HG02571 (cell line): ENCODE data around the gene TRIP13.

Experiments used
- ATAC-seq: cut with Tn5 transposase; IDR thresholded peaks from one replicate; pipeline ENCODE4 v1.9.1; 2021; ENCODE audit warnings: mild to moderate bottlenecking, moderate library complexity; ENCODE audit not compliant: unreplicated experiment

The TRIP13 gene

DNA sequence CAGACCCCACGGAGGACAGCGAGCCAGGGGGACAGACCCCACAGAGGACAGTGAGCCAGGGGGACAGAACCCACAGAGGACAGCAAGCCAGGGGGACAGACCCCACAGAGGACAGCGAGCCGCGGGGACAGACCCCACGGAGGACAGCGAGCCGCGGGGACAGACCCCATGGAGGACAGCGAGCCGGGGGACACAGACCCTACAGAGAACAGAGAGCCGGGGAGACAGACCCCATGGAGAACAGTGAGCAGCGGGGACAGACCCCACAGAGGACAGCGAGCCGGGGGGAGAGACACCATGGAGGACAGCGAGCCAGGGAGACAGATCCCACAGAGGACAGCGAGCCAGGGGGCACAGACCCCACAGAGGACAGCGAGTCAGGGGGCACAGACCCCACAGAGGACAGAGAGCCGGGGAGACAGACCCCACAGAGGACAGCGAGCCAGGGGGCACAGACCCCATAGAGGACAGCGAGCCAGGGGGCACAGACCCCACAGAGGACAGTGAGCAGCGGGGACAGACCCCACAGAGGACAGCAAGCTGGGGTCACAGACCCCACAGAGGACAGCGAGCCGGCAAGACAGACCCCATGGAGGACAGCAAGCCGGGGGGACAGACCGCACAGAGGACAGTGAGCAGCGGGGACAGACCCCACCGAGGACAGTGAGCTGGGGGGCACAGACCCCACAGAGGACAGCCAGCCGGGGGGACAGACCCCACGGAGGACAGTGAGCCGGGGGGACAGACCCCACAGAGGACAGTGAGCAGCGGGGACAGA, 37.5 kb upstream of the TRIP13 start:
- no peak for ATAC-seq

DNA sequence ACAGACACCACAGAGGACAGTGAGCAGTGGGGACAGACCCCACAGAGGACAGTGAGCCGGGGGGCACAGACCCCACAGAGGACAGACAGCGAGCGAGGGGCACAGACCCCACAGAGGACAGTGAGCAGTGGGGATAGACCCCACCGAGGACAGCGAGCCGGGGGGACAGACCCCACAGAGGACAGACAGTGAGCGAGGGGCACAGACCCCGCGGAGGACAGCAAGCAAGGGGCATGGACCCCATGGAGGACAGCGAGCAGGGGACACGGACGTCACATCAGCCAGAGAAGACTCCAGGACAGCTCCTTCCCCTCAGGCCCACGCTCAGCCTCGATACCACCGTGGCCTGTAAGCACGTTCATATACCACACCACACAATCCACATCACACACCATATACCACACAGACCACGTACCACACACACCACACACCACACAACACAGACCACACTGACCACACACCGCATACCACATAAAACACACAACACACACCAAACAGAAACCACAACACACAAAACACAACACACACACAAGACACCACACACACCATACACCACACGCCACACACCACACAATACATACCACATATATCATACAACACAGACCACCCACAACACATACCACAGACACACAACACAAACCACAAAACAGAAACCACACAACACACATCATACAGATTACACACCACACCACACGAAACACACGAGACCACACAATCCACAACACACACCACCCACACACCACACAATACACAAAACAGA, 36.7 kb upstream of the TRIP13 start:
- no peak for ATAC-seq

DNA sequence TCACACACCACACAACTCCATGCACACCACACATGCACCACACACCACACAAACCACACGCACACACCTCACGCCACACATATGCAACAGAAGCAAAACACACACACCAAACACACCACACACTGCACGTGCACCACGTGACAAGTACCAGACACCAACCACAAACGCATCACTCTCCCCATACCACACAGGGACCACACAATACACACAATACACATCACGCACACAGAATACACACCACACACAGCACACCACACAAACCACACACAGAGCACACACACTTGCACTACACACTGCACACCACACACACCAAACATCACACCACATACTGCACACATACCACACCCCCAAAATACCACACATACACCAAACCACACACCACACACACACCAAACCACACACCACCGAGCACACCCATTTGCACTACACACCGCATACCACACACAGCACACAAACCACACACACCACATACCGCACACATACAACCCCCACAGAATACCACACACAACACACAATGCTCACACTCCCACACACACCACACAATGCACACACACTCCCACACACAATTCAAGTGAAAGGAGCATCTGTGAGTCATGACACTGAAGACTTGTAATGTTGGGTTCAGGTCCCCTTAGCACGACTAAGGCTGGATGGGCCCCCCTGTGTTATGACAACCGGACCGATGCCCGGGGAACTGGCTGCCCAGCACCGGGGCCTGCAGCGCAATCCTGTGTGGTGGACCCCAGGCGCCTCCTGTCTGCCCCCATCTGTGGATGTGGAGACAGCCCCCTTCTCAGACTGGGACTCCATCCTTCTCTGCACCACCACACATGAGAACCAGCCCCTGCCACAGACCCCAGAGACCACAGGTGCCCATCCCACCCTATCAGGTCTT, 35.9 kb upstream of the TRIP13 start:
- ATAC-seq: no peak

DNA sequence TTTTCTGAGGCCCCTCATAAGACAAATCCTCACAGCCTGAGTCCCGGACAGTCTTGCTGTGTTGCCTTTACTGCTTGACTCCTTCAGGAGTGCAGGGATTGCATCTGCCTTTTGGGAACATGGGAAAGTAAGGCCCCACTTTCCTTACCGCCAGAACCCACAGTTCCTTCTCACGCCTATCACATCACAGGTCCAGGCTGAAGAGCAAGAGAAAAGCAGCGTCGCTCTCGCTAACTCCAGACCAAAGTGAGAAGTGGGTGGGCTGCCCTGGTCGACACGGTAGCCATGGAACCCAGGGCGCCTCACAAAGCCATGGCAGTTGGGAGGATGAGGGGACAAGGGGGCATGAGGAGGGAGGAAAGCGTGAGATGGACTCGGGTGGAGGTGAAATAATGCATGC, 34.0 kb upstream of the TRIP13 start:
- no peak for ATAC-seq

DNA sequence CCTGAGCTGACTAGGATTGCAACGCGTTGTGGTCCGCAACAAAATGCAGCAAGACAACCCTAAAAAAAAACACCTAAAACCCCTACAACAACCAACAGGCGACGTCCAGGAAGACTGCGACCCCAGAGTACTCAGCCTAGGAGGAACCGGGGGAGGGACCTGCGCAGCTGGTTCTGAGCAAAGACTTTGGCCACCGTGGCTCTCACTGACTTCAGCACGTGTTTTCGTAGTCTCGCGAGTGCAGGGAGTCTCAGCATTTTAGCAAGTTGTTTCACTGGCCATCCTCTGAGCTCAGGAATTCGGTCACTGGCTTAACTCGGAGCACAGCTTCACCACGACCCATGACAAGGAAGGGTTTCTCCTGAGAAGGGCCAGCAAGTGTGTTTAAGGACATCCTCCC, 33.3 kb upstream of the TRIP13 start:
- ATAC-seq: no peak

GRCh38 chr5:859798-860296, 32.8 kb upstream of the TRIP13 start:
- ATAC-seq: no peak

- no peak for ATAC-seq
Measured at GRCh38 chr5:860506-861150, 32.1 kb upstream of the TRIP13 start.

- ATAC-seq: no peak
Measured at GRCh38 chr5:861442-862366, 31.0 kb upstream of the TRIP13 start.

DNA sequence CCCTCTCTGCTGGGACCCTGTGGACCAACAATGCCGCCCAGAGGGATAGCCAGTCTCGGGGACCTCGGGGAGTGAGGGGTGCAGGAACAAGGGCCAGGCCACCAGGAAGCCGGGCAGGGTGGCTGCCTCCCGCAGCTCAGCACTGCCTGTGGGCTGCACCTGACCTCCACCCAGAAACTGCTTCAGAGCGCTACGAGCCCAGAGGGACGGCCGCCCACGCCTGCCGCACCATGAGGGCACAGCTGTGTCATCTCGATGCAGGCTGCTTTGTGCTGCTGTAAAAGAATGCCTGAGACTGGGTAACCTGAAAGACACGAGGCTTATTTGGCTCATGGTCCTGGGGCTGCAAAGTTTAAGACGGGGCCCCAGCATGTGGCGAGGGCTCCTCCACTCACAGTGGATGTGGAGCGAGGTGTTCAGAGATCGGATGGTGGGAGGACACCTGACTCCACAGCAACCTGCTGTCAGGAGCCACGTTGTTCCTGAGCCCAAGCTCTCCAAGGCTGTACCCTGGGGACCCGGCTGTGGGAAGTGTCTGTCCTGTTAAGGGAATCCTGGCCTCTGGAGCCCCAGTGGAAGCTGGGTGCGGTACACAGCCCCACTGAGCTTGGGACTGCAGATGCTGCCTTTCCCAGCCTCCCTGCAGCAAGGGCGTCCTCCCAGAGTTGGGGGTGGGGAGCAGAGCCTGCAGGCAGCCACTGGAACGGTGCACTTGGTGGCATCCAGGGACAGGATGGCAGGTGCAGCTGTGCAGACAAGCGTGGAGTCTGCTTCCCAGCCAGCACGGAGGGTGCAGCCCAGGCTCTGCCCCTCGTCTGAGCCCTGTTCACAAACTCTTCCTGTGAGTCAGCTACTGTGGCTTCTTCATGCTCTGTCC, 30.1 kb upstream of the TRIP13 start:
- no peak for ATAC-seq

GRCh38 chr5:863244-863805, 29.4 kb upstream of the TRIP13 start:
- ATAC-seq: no peak

DNA sequence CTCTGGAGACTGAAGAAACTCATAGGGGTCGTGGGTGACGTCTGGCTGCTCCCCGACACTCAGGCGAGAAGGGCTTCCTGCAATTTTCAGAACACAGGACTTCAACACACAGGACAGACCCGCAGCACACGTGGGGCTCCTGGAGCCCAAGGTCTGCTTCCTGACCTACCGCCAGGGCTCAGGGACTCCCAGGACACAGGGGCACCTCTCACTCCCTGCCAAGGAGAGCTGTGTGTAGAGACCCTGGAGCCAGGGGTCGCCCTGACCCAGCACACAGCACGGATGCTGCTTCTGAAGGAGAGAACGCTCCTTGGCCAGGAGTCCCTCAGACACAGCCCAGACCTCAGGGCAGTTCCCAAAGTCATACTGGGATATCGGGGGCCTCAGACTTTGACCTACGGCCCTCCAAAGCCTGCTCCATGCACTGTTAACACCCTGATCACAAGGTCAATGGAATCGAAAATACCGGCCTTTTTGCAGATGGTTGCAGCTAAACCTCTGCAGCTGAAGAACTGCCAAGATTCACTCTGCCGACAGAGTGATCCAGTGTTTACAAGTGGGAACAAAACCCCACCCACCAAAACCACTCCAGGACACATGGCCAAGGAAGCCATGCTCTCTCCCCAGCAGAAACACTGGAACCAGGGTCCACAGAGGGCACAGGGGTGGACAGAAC, 28.1 kb upstream of the TRIP13 start:
- no peak for ATAC-seq

- ATAC-seq: no peak
Measured at GRCh38 chr5:865168-865521, 27.5 kb upstream of the TRIP13 start.

GRCh38 chr5:865771-866170, 26.9 kb upstream of the TRIP13 start:
- ATAC-seq: no peak

DNA sequence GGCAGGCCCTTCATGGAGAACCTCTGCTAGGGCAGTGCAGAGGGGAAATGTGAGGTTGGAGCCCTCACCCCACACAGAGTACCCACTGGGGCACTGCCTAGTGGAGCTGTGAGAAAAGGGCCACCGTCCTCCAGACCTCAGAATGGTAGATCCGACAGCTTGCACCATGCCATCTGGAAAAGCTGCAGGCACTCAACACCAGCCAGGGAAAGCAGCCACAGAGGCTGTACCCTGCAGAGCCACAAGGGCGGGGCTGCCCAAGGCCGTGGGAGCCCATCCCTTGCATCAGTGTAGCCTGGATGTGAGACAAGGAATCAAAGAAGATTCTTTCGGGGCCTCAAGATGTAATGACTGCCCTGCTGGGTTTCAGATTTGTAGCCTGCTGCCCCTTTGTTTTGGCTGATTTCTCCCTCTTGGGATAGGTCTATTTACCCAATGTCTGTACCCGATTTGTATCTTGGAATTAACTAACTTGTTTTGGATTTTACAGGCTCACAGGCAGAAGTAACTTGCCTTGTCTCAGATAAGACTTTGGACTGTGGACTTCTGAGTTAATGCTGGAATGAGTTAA, 25.3 kb upstream of the TRIP13 start:
- no peak for ATAC-seq

DNA sequence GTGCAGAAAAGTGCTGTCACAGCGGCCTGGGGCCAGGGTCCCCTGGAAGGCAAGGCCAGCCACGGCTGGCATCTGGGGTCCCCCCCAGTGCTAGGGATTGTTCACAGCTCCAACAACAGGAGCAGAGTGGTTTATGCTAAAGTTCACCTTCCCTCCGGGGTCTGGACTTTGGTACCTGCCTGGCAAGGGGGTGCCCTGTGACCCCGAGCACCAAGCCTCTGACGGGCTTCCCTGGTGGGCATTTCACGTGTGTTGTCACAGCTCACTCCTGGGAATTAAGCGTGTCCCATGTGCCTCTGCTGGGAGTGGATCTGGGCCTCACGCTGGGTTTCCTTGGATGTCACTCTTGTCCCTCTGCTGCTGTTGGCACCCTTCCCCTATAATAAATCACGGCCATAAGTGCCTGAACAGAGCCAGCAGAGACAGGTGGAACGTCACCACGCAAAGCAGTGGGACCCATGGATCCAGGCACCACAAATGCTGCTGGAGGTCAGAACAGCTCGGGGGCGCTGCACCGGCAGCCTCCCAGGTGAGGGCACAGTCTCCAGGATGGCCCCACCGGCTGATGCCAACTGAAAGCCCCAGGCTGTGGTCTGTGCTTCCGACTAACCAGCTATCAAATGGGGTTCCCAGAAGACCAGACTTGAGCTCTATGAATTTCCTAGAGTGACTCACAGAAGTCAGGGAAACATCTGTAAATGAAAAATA, 24.1 kb upstream of the TRIP13 start:
- ATAC-seq: no peak

- ATAC-seq: no peak
Measured at GRCh38 chr5:870956-871355, 21.7 kb upstream of the TRIP13 start.
